Measurements from ENCODE around the gene NEUROD2. TPM values are rescaled to one million over a fixed set of nuclear protein-coding genes. Genes with fewer than 3 reads are reported as not detected.

The NEUROD2 gene
- total RNA-seq, 1 experiment from 2014 or later: not detected

DNA sequence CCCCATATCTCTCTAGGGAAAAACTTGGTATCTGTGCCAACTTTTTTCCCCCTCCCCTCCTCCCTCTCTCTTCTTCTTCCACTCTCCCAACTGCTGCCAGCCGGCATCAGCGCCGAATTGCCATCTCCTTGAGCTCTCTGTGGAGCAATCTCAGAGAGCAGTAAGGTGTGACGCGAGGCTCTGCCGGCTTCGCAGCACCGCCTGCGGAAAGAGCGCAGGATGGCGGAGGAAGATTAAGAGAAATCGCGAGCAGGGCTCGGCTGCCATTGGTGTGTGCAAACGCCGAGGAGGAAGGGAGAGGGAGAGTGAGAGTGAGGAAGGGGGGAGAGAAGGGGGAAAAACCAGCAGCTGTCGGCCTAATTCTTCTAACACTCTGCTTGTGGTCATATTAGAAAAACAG, 44.2 kb downstream of the NEUROD2 start:
- no peaks in the 10 kb centered on the region for H3K4me1 ChIP-seq (ENCODE audit: control insufficient read depth, insufficient read depth, low read length)
- BruUV-seq (replicated peaks): no TSS peak
- POLR2A ChIA-PET: no interaction called here
- in situ Hi-C loops (cut with HindIII; ENCODE audit: low pct_unique_long_range_greater_than_20kb, low sequenced_read_pairs) (no loop called here), intact Hi-C loops (cut with micrococcal nuclease; ENCODE audit: unreplicated experiment) (no loop called here)
- no peak overlapping the region for H3K27ac ChIP-seq (ENCODE audit: low read length)
- no peak overlapping the region for H3K4me3 ChIP-seq (ENCODE audit: low read depth in 2 of 2, low read length in 2 of 2)
- TF ChIP-seq REST (IDR thresholded peaks at IDR 0.05; ENCODE audit: insufficient read depth in 1 of 2, low read depth in 2 of 2, low read length in 1 of 2) (no peak), SIN3A (IDR thresholded peaks at IDR 0.05; ENCODE audit: borderline replicate concordance, insufficient read depth, low read depth, low read length) (no peak), POLR2AphosphoS5 (IDR thresholded peaks at IDR 0.05; ENCODE audit: low read depth, low read length) (no peak), CTCF (IDR thresholded peaks at IDR 0.05) (no peak), TCF7L2 (IDR thresholded peaks at IDR 0.05; ENCODE audit: low read depth, low read length) (no peak)
- H3K27me3 ChIP-seq (ENCODE audit: control insufficient read depth, insufficient read depth, low read length): no peaks in the 10 kb centered on the region
- DNase-seq (ENCODE audit: low read depth, low spot score): no peak
- ATAC-seq: no peak
- H3K9me3 ChIP-seq (ENCODE audit: control insufficient read depth, insufficient read depth, low read depth, low read length): no peaks in the 10 kb centered on the region
- CTCF ChIA-PET: no interaction called here
- H3K36me3 ChIP-seq (ENCODE audit: control insufficient read depth, insufficient read depth, low read length): no peaks in the 10 kb centered on the region

- in situ Hi-C loops (cut with HindIII; ENCODE audit: low pct_unique_long_range_greater_than_20kb, low sequenced_read_pairs) (no loop called here), intact Hi-C loops (cut with micrococcal nuclease; ENCODE audit: unreplicated experiment) (no loop called here)
- ATAC-seq: no peak
- BruUV-seq (replicated peaks): no TSS peak
- Histone ChIP-seq H3K27me3 (ENCODE audit: control insufficient read depth, insufficient read depth, low read length) (no peaks in the 10 kb centered on the region), H3K27ac (ENCODE audit: low read length) (no peak overlapping the region), H3K36me3 (ENCODE audit: control insufficient read depth, insufficient read depth, low read length) (no peaks in the 10 kb centered on the region), H3K4me1 (ENCODE audit: control insufficient read depth, insufficient read depth, low read length) (no peaks in the 10 kb centered on the region), H3K9me3 (ENCODE audit: control insufficient read depth, insufficient read depth, low read depth, low read length) (no peaks in the 10 kb centered on the region), H3K4me3 (ENCODE audit: low read depth in 2 of 2, low read length in 2 of 2) (no peak overlapping the region)
- TF ChIP-seq POLR2AphosphoS5 (IDR thresholded peaks at IDR 0.05; ENCODE audit: low read depth, low read length): no peak
- no peak for TF ChIP-seq CTCF (IDR thresholded peaks at IDR 0.05)
- TF ChIP-seq REST (IDR thresholded peaks at IDR 0.05; ENCODE audit: insufficient read depth in 1 of 2, low read depth in 2 of 2, low read length in 1 of 2): no peak
- no peak for TF ChIP-seq TCF7L2 (IDR thresholded peaks at IDR 0.05; ENCODE audit: low read depth, low read length)
- TF ChIP-seq SIN3A (IDR thresholded peaks at IDR 0.05; ENCODE audit: borderline replicate concordance, insufficient read depth, low read depth, low read length): no peak
- no peak for DNase-seq (ENCODE audit: low read depth, low spot score)
- POLR2A ChIA-PET: no interaction called here
- CTCF ChIA-PET: no interaction called here
Measured at GRCh38 chr17:39562976-39563375, 44.7 kb downstream of the NEUROD2 start.
